ENCODE measurements around the gene VWA5B1.
"Not testable (repeated sequence)": the region's sequence is repeated elsewhere in the genome, so short reads cannot be mapped to it uniquely, and the experiment has no call there.

The VWA5B1 gene

GRCh38 chr1:20290624-20291597, at the start of gene VWA5B1:
TSS of gene VWA5B1 (plus strand) at chr1:20290875. CDS start at chr1:20310602, 19,727 bp downstream.
- FAIRE-seq, result no peak

DNA sequence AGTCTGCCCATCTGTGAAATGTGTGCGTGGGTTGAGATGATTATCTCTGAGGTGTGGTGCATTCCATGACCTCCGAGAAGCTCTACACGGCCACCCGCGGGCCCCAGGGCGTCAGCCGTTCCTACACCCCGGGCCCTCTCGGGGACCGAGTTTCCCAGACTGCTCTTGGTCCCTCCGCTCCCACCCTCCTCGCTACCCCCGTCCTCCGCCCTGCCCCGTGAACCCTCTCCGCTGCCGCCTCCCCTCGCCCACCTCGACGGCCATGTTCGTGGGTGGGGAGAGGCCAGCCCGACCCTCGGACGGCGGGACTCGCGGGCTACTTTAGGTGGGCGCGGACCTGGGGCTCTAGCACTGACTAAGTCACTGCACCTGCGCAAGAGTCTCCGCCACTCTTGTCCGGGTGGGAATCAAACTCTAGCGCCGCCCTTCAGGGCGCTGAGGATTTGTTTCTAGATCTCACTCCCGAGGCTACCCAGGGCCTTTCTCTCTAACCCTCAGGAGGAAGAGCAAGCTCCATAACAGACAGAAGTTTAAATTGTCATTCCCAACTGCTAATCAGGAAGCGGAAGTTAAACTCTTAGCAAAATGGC, 47.7 kb upstream of the VWA5B1 start:
- no peak for FAIRE-seq

GRCh38 chr1:20248971-20249612, 41.6 kb upstream of the VWA5B1 start:
- no peak for FAIRE-seq

GRCh38 chr1:20250340-20250989, 40.2 kb upstream of the VWA5B1 start:
- FAIRE-seq, result no peak

GRCh38 chr1:20252587-20252986, 38.1 kb upstream of the VWA5B1 start:
- FAIRE-seq, result no peak

DNA sequence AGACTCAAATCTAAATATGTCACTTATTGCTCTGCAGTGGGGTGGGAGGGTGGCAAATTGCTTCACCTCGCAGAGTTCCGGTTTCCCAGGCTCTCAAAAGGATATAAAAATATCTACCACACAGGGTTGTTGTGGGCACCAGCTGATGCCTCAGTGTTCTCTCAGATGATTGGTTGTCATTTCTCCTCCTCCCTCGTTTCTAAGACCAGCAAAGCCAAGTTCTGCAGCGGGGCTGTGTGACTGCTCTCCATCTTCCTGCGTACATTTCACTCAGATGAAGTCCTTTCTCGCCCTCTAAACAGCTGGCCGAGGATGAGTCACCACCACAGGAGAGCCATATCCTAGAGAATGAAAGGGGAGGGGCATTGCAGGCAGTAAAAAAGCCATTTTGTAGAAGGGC, 35.0 kb upstream of the VWA5B1 start:
- FAIRE-seq, result no peak

DNA sequence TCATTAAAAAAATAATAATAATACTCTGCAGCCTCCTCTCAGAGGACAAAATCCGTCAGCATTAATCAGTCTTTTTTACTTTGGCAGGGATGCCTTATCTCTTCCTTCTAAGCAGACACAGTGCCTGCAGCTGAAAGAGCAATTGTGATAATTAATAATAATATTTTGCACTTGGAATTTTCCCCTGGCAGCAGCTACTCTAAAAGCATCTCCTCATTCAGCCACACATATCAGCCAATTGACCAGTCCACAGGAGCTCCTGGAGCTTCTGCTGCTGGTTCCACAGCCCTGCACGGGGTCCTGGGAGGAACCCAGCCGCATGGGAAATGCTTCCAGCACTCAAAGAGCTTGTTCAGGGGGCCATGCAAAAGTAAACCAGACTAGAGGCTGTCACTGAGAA, 31.0 kb upstream of the VWA5B1 start:
- FAIRE-seq, result no peak

GRCh38 chr1:20261095-20261494, 29.6 kb upstream of the VWA5B1 start:
- FAIRE-seq, result no peak

GRCh38 chr1:20262810-20263534, 27.7 kb upstream of the VWA5B1 start:
- FAIRE-seq, result no peak

- no peak for FAIRE-seq
Observed at GRCh38 chr1:20265250-20265649, 25.4 kb upstream of the VWA5B1 start.

DNA sequence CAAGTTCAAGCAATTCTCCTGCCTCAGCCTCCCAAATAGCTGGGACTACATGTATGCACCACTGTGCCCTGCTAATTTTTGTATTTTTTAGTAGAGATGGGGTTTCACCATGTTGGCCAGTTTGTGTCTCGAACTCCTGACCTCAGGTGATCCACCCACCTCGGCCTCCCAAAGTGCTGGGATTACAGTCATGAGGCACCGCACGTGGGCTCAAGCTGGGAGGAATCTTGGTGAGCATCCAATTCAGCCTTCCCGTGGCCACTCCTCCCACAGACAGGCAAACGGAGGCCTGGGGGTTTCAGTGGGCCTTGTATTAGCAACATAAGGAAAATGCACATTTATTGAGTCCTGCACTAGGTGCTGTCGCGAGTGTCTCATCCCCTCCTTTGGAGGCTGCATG, 24.5 kb upstream of the VWA5B1 start:
- FAIRE-seq, result no peak

- no peak for FAIRE-seq
Observed at GRCh38 chr1:20266642-20267041, 24.0 kb upstream of the VWA5B1 start.

GRCh38 chr1:20271498-20272400, 18.9 kb upstream of the VWA5B1 start:
- FAIRE-seq, result no peak

- FAIRE-seq, result not testable (repeated sequence)
Observed at GRCh38 chr1:20273716-20274115, 17.0 kb upstream of the VWA5B1 start.

GRCh38 chr1:20275319-20275925, 15.3 kb upstream of the VWA5B1 start:
- no peak for FAIRE-seq

GRCh38 chr1:20276485-20277159, 14.1 kb upstream of the VWA5B1 start:
- no peak for FAIRE-seq

GRCh38 chr1:20278692-20279130, 12.0 kb upstream of the VWA5B1 start:
- FAIRE-seq, result no peak

DNA sequence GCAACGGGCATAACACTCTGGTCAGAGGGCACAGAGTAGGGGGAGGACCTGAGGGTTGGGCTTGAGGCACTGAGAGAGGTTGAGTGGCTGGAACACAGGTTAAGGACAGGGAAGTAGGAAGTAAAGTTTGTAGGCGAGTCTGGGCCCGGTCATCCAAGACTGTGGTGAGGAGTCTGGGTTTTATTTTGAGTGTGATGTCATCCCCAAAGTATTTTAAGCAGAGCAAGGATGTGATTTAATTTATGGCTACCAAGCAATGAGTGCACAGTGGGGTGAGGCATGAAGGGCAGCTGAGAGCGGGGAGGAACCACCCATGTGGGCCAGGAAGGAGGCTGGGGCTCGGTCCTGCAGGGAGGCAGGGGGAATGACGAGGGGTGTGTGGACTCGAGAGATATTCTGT, 11.2 kb upstream of the VWA5B1 start:
- no peak for FAIRE-seq

- no peak for FAIRE-seq
Observed at GRCh38 chr1:20280341-20280740, 10.3 kb upstream of the VWA5B1 start.

DNA sequence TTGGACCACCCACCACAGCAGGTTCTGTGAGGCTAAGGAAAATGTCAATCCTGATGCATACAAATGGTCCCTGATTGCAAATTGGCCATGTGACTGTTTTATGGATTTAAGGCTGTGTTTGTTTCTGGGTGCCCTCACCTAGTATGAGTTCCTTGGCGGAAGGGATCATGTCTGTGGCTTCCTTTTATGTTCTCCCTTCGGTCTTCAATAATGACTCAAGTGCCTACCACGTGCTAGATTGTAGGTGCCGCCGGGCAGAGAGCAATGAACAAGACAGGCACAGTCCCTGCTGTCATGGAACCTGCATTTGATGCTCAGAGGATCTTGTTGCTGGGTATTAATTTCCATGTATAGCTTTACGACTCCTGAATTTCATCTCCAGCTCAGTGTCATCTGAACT, 9.8 kb upstream of the VWA5B1 start:
- no peak for FAIRE-seq
